NT2/D1 (cell line): ENCODE results near the gene PLPP4.
A peak's percentile ranks its signal among the peaks of the same experiment; 100 is the strongest.

Source experiments
- DNase-seq: peaks from one replicate; pipeline ENCODE4 v3.0.0-alpha.2; 2011; ENCODE audit warnings: low read depth, low spot score
- H3K27me3 ChIP-seq: 2 replicates; pipeline ENCODE4 v1.6.0; 2011; ENCODE audit warnings: mild to moderate bottlenecking; ENCODE audit not compliant: insufficient read length, insufficient read depth
- H3K36me3 ChIP-seq: 2 replicates; pipeline ENCODE4 v1.6.1; 2011; ENCODE audit warnings: mild to moderate bottlenecking, low read length, mixed read lengths; ENCODE audit not compliant: insufficient read depth, insufficient read length
- H3K4me1 ChIP-seq: 2 replicates; pipeline ENCODE4 v1.5.1; 2011; ENCODE audit not compliant: insufficient read depth, insufficient read length
- H3K4me3 ChIP-seq: 2 replicates; pipeline ENCODE4 v1.5.1; 2011; ENCODE audit warnings: low read depth; ENCODE audit not compliant: insufficient read length
- H3K9ac ChIP-seq: 2 replicates; pipeline ENCODE4 v1.6.0; 2011; ENCODE audit warnings: low read depth; ENCODE audit not compliant: insufficient read length
- H3K9me3 ChIP-seq: 2 replicates; pipeline ENCODE4 v1.5.1; 2011; ENCODE audit warnings: mild to moderate bottlenecking, low read length; ENCODE audit not compliant: insufficient read depth
- SUZ12 ChIP-seq: IDR thresholded peaks from 2 replicates; pipeline ENCODE4 v1.6.1; 2011; ENCODE audit not compliant: insufficient read length, insufficient read depth; ENCODE audit errors: extremely low read depth
- YY1 ChIP-seq: IDR thresholded peaks from 2 replicates; pipeline ENCODE4 v1.6.1; 2011; ENCODE audit not compliant: insufficient read length, insufficient read depth
- ZNF274 ChIP-seq: IDR thresholded peaks from 2 replicates; pipeline ENCODE4 v1.6.1; 2011; ENCODE audit warnings: mild to moderate bottlenecking, low read depth, low read length

Gene PLPP4

DNA sequence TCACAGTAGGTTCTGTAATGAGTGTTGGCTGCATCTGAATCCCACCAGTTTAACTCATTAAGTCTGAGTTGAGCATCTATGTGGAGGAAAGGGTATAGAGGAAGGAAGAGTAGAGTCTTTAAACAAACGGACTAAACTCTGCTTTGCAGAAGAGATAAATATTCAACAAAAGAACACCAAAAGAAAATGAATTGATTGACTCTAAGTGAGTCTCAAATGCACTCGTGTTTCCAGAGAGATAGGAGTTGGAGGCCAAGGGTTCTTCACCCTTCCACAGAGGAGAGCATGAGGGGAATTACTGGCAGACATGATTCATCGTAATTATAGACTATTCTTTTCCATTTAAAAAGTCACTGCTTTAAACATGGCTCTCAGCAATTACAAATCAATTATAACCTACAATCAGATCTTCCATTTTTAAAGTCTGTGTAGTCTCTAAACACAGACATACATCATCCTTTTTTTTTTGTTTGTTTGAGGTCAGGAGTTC is 56.3 kb downstream of the PLPP4 start:
- no peaks in the 10 kb centered on the region for H3K27me3 ChIP-seq
- H3K4me1 ChIP-seq: peaks cover 2% of the 10 kb centered on the region
- DNase-seq: no peak
- no peaks in the 10 kb centered on the region for H3K36me3 ChIP-seq
- TF ChIP-seq YY1 (no peak), SUZ12 (no peak), ZNF274 (no peak)
- no peak overlapping the region for H3K9ac ChIP-seq
- no peaks in the 10 kb centered on the region for H3K9me3 ChIP-seq
- H3K4me3 ChIP-seq: no peak overlapping the region

DNA sequence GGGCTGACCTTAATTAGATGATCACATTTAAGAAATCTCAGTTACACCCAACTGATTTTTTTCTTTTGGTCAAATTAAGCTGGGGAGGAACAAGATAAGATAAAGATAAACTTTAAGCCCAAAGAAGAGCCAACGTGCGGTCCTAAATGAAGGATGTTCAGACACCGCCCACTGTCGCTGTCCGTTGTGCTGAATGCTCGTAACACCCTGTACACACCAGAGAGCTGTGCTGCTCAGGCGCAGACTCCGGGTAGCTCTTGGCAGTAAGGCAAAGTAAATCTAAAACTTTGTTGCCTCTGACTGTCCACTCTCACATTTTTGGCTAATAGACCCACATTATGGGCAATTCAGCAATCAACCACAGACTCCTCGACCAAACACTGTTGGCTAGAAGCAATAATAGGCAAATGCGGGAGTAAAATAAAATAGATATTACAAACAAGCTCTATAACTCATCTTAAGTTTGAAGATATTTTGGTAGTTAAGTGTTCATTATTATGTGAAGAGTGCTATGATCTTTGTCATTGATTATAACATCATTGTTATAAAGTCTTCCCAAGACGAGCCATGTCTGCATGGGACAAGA is 57.1 kb downstream of the PLPP4 start:
- H3K9ac ChIP-seq: no peak overlapping the region
- DNase-seq: peak; percentile 51
- H3K4me1 ChIP-seq: no peaks in the 10 kb centered on the region
- H3K4me3 ChIP-seq: no peak overlapping the region
- H3K27me3 ChIP-seq: no peaks in the 10 kb centered on the region
- TF ChIP-seq ZNF274 (no peak), YY1 (no peak), SUZ12 (no peak)
- no peaks in the 10 kb centered on the region for H3K9me3 ChIP-seq
- no peaks in the 10 kb centered on the region for H3K36me3 ChIP-seq

DNA sequence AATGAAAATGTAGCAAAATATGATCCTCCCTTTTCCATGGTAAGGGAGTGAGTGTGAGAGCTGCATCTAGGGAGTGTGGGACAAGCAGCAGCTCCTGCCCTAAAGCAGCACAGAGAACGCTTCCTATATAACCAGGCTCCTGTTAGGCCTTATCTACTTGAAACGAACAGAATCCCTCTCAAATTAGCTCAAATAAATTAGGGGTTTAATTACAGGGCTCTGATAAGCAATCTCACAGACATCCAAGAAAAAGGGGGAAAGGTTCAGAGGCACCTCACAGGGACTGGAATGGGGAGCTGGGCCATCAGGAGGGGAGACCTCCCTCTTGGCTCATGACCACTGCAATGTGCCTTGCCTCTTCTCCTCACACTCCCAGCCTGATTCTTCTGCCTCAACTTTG is 57.9 kb downstream of the PLPP4 start:
- Histone ChIP-seq H3K4me3 (no peak overlapping the region), H3K9me3 (no peaks in the 10 kb centered on the region), H3K9ac (no peak overlapping the region), H3K36me3 (no peaks in the 10 kb centered on the region), H3K4me1 (no peaks in the 10 kb centered on the region), H3K27me3 (no peaks in the 10 kb centered on the region)
- DNase-seq: no peak
- TF ChIP-seq ZNF274 (no peak), YY1 (no peak), SUZ12 (no peak)

DNA sequence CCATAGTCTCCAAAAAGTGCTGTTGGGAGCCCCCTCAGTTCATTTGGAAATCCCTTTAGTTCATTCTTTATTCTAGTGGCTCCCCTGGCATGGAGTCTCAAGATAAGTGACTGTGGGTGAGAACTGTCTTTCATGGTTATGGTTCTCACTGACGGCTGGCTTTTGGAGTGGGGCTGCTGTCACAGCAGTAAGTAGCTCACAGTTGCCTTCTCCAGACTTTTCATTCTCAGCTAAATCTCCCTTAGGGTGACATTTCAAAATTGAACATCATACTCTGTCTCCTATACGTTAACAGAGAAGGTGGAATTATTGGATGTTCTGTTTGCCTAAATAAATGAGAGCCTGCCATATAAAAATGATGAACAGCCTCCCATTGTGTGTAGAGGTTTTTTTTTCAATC is 58.7 kb downstream of the PLPP4 start:
- H3K9me3 ChIP-seq: no peaks in the 10 kb centered on the region
- no peak overlapping the region for H3K9ac ChIP-seq
- no peak for TF ChIP-seq ZNF274
- no peak for TF ChIP-seq SUZ12
- TF ChIP-seq YY1: no peak

DNA sequence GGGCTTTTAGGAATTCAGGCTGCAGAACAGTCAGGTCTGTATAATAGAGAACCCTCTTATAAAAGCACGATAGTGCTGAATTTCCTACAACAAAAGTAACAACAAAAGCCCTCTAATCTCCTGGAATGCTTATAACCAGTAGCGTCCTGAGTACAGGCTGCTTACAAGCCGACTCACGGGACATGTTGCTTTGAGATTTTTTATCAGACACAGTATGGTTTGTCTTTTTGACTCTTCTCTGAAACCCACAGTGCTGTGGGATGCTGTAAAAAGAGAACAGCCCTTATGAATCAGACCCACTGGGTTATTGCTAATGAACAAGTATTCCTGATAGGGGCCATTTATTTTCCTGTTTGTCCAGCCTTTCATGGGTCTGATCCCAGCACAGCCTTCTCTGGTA is 59.4 kb downstream of the PLPP4 start:
- no peak for TF ChIP-seq YY1
- TF ChIP-seq ZNF274: no peak
- TF ChIP-seq SUZ12: no peak

More for the DNA sequence above, 58.7 kb downstream of the PLPP4 start:
- Histone ChIP-seq H3K4me1 (no peaks in the 10 kb centered on the region), H3K36me3 (no peaks in the 10 kb centered on the region), H3K4me3 (no peak overlapping the region), H3K27me3 (no peaks in the 10 kb centered on the region)
- no peak for DNase-seq

DNA sequence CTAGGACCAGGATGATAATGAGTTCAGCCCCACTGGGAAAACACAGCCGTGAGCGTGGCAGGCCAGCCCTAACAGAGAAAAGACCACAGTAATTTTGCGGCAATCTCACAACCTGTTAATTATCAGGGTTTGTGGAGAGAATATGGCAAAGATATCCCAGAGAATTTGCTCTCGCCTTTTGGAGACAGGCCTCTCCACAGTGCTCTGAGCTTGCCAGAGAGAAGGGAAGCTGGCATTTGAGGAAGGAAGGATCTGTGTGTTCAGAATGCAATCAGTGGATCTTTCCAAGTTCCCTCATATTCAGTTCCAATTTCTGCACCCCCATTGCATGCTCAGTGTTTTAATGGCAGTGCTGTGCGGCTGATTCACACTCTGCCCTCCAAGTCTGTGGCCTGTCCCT is 60.2 kb downstream of the PLPP4 start:
- no peak for DNase-seq
- Histone ChIP-seq H3K27me3 (no peaks in the 10 kb centered on the region), H3K9ac (no peak overlapping the region), H3K36me3 (no peaks in the 10 kb centered on the region), H3K4me3 (no peak overlapping the region), H3K4me1 (no peaks in the 10 kb centered on the region), H3K9me3 (no peaks in the 10 kb centered on the region)
- TF ChIP-seq YY1 (no peak), ZNF274 (no peak), SUZ12 (no peak)

More for the DNA sequence above, 59.4 kb downstream of the PLPP4 start:
- Histone ChIP-seq H3K9ac (no peak overlapping the region), H3K27me3 (no peaks in the 10 kb centered on the region), H3K4me1 (no peaks in the 10 kb centered on the region), H3K9me3 (no peaks in the 10 kb centered on the region), H3K36me3 (no peaks in the 10 kb centered on the region), H3K4me3 (no peak overlapping the region)
- DNase-seq: no peak

DNA sequence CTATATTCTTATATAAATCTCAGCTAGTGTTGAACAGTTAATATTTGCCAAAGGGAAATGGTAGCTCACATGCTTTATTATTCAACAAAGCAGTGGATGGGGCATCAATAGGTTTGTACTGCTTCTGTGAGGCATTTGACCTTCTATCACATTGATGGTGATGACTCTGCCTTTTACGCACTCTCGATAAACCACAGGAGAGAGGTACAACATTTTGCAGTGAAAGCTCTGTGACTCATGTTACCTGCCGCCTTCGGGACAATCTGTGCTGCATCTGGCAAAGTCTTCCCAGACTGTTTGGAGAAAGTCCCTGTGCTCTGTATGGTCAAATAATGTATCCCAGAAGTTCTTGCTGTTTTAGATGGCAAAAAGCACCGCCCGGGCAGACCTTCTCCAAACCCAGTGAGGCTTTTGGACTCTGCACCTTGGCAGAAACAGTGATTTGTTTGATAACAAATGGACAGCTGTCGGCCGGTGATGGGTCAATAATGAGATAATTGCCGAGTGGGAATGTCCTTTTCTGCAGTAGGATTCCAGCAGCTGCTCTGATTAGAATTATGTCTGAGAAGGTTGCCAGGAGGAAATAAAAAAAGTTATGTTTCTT is 61.0 kb downstream of the PLPP4 start:
- H3K4me3 ChIP-seq: no peak overlapping the region
- H3K36me3 ChIP-seq: no peaks in the 10 kb centered on the region
- TF ChIP-seq YY1 (no peak), SUZ12 (no peak), ZNF274 (no peak)
- H3K9me3 ChIP-seq: no peaks in the 10 kb centered on the region
- no peaks in the 10 kb centered on the region for H3K27me3 ChIP-seq
- no peak overlapping the region for H3K9ac ChIP-seq
- DNase-seq: no peak
- H3K4me1 ChIP-seq: no peaks in the 10 kb centered on the region
